Mucosa of stomach (tissue), 1 donor: ENCODE results near the gene TSHR.
A peak's percentile ranks its signal among the peaks of the same experiment; 100 is the strongest.
"Not testable (repeated sequence)": the region's sequence is repeated elsewhere in the genome, so short reads cannot be mapped to it uniquely, and the experiment has no call there.

Experiments
- H3K27me3 ChIP-seq: one replicate; pipeline ENCODE4 v1.7.0; 2013; ENCODE audit warnings: mild to moderate bottlenecking, low read length; ENCODE audit not compliant: control insufficient read depth, insufficient read depth
- H3K36me3 ChIP-seq: one replicate; pipeline ENCODE4 v1.7.0; 2013; ENCODE audit warnings: low read length; ENCODE audit not compliant: control insufficient read depth, insufficient read depth
- H3K4me1 ChIP-seq: one replicate; pipeline ENCODE4 v1.7.0; 2013; ENCODE audit warnings: mild to moderate bottlenecking, low read length; ENCODE audit not compliant: control insufficient read depth, insufficient read depth
- H3K4me3 ChIP-seq: one replicate; pipeline ENCODE4 v1.7.0; 2013; ENCODE audit warnings: low read length
- H3K9ac ChIP-seq: one replicate; pipeline ENCODE4 v1.7.0; 2013; ENCODE audit warnings: mild to moderate bottlenecking, low read length, moderate library complexity
- H3K9me3 ChIP-seq: one replicate; pipeline ENCODE4 v1.7.0; 2013; ENCODE audit warnings: mild to moderate bottlenecking, low read length, moderate library complexity; ENCODE audit not compliant: control insufficient read depth
- donor health status: Pancreatic carcinoma.

The TSHR gene

GRCh38 chr14:80955416-80955941 is at the start of gene TSHR:
TSS of gene TSHR (plus strand) at chr14:80955621. CDS start at chr14:80955681, 60 bp downstream.
- Histone ChIP-seq H3K4me1 (peaks cover 6% of the 10 kb centered on the region), H3K9ac (peak within 1 kb of the TSS; percentile 51), H3K27me3 (peaks cover 19% of the 10 kb centered on the region), H3K4me3 (peak within 1 kb of the TSS; percentile 23), H3K36me3 (no peaks in the 10 kb centered on the region), H3K9me3 (no peaks in the 10 kb centered on the region)

DNA sequence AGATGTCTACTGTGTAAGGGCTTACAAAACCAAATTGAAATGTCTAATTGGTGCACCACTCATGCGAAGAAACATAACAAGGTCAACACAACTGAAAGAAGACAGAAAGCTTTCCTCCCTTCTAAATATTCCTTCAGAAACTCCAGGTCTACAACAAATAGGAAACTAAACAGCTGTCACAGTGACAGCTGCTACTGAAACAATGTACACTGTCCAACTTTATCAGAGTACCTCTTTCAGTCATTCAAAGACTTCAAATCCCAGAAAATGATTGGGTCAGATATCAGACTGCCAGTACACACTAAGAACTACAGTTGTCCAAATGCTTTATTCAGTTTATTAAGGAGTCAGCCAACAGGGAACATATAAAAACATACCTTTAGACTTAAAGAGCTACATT is 49.1 kb upstream of the TSHR start:
- no peaks in the 10 kb centered on the region for H3K27me3 ChIP-seq
- no peaks in the 10 kb centered on the region for H3K36me3 ChIP-seq
- H3K4me3 ChIP-seq: no peak overlapping the region
- H3K9me3 ChIP-seq: no peaks in the 10 kb centered on the region
- no peak overlapping the region for H3K9ac ChIP-seq
- H3K4me1 ChIP-seq: no peaks in the 10 kb centered on the region

- H3K4me1 ChIP-seq: no peaks in the 10 kb centered on the region
- H3K9ac ChIP-seq: no peak overlapping the region
- H3K36me3 ChIP-seq: no peaks in the 10 kb centered on the region
- no peaks in the 10 kb centered on the region for H3K9me3 ChIP-seq
- no peak overlapping the region for H3K4me3 ChIP-seq
- H3K27me3 ChIP-seq: no peaks in the 10 kb centered on the region
These were observed 48.5 kb upstream of the TSHR start for GRCh38 chr14:80906946-80907345.

DNA sequence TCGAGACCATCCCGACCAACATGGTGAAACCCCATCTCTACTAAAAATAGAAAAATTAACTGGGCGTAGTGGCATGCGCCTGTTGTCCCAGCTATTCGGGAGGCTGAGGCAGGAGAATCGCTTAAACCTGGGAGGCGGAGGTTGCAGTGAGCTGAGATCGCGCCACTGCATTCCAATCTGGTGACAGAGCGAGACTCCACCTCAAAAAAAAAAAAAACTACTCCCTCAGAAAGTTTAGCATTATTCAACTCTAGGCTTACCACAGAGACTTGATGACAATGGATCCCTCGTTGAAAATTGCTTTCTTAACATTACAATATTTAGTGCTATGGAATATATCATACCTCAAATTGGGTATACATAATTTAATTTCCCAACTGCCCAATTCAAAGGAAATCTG is 43.4 kb upstream of the TSHR start:
- H3K9ac ChIP-seq, H3K36me3 ChIP-seq, H3K9me3 ChIP-seq, H3K4me3 ChIP-seq, H3K27me3 ChIP-seq, H3K4me1 ChIP-seq: not testable (repeated sequence)

- H3K9ac ChIP-seq: no peak overlapping the region
- H3K9me3 ChIP-seq: no peaks in the 10 kb centered on the region
- no peaks in the 10 kb centered on the region for H3K27me3 ChIP-seq
- no peaks in the 10 kb centered on the region for H3K4me1 ChIP-seq
- H3K36me3 ChIP-seq: no peaks in the 10 kb centered on the region
- no peak overlapping the region for H3K4me3 ChIP-seq
These were observed 35.8 kb upstream of the TSHR start for GRCh38 chr14:80919622-80920021.

GRCh38 chr14:80923368-80923767 is 32.1 kb upstream of the TSHR start:
- Histone ChIP-seq H3K9me3 (no peaks in the 10 kb centered on the region), H3K4me3 (no peak overlapping the region), H3K9ac (no peak overlapping the region), H3K4me1 (no peaks in the 10 kb centered on the region), H3K27me3 (no peaks in the 10 kb centered on the region), H3K36me3 (no peaks in the 10 kb centered on the region)

GRCh38 chr14:80924365-80925103 is 30.9 kb upstream of the TSHR start:
- no peak overlapping the region for H3K9ac ChIP-seq
- no peaks in the 10 kb centered on the region for H3K4me1 ChIP-seq
- no peaks in the 10 kb centered on the region for H3K27me3 ChIP-seq
- H3K9me3 ChIP-seq: no peaks in the 10 kb centered on the region
- no peaks in the 10 kb centered on the region for H3K36me3 ChIP-seq
- H3K4me3 ChIP-seq: no peak overlapping the region

DNA sequence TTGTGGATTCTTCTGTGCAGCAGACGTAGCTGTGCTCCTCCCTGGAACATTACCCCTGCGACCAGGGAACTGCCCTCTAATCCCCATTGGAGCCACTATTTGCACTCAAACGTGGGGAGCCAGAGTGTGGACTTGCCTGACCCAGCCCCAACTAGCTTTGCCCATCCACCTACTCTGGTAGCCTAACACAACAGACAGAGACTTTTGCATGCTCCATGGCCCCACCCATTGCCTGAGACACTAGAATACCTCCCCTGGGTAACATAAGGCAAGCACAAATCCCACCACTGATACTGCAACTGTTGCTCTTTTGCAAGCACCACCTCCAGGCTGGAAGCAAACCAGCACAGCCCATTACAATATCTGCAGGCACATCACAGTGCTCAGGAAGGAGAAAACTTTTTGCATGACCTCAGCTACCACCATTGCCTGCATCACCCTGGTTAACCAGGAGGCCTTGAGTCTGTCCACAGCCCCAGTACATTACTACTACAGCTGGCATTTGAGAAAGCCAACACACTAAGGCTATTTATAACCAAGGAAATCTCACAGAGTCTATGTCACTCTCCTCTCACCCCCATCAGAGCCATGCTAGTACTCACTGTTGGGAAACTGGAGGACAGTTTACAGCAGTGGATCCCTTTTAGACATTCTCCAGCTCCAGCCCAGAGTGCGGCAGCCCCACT is 28.9 kb upstream of the TSHR start:
- H3K4me1 ChIP-seq: no peaks in the 10 kb centered on the region
- no peak overlapping the region for H3K9ac ChIP-seq
- no peaks in the 10 kb centered on the region for H3K9me3 ChIP-seq
- no peaks in the 10 kb centered on the region for H3K36me3 ChIP-seq
- H3K4me3 ChIP-seq: no peak overlapping the region
- H3K27me3 ChIP-seq: no peaks in the 10 kb centered on the region

DNA sequence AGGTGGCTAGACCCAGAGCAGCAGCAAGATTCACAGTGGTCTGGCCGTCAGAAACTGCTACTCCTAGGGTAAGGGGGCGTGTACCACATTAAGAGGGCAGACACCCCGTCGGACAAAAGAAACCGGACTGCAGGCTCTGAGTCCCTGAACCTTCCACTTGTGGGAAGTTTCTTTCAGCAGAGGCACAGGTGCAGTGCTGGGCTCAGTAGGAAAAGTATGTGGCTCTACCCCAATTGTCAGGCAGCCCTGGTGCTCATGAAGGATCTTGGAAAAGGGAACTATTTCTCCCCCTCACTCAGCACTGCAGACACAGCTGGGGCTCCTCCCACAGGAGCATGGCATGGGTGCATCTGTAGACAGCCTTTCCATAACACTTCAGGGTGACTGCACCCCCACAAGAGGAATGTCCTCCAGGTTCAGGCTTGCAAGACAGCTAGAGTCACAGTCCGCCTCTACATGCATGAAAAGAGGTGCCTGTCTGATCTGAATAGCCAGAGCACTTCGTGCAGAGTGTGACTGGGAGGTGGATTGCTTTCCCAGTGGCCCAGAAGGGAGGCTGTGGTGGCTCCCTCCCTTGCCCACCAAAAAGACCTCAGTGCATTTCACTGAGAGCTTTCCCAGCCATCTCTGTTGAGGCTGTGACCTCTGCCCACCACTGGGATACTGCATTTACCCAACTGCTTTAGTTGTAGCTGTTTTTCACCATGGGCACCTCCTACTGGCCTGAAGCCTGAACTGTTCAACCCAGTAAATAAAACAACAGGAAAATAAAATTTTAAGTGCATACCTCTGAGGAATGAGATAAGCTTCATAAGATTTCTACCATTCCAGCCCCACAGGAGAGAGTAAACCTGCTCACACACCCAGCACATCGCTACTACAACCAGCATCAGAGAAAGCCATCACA is 28.1 kb upstream of the TSHR start:
- Histone ChIP-seq H3K27me3 (no peaks in the 10 kb centered on the region), H3K36me3 (no peaks in the 10 kb centered on the region), H3K4me3 (no peak overlapping the region), H3K4me1 (no peaks in the 10 kb centered on the region), H3K9ac (no peak overlapping the region), H3K9me3 (no peaks in the 10 kb centered on the region)

GRCh38 chr14:80930095-80930494 is 25.3 kb upstream of the TSHR start:
- no peaks in the 10 kb centered on the region for H3K9me3 ChIP-seq
- H3K9ac ChIP-seq: no peak overlapping the region
- H3K27me3 ChIP-seq: no peaks in the 10 kb centered on the region
- no peaks in the 10 kb centered on the region for H3K4me1 ChIP-seq
- H3K36me3 ChIP-seq: no peaks in the 10 kb centered on the region
- no peak overlapping the region for H3K4me3 ChIP-seq

- no peaks in the 10 kb centered on the region for H3K9me3 ChIP-seq
- no peaks in the 10 kb centered on the region for H3K27me3 ChIP-seq
- no peak overlapping the region for H3K9ac ChIP-seq
- H3K4me1 ChIP-seq: no peaks in the 10 kb centered on the region
- H3K36me3 ChIP-seq: no peaks in the 10 kb centered on the region
- H3K4me3 ChIP-seq: no peak overlapping the region
These were observed 24.5 kb upstream of the TSHR start for GRCh38 chr14:80930836-80931389.
